T-helper 22 cell (primary cell): ENCODE data around the gene DLK2.
"Not testable (repeated sequence)": the region's sequence is repeated elsewhere in the genome, so short reads cannot be mapped to it uniquely, and the experiment has no call there.

Experiments used
- DNase-seq: peaks from one replicate; pipeline ENCODE4 v3.0.0-alpha.2; 2020; ENCODE audit warnings: low read depth

The DLK2 gene, protein sequence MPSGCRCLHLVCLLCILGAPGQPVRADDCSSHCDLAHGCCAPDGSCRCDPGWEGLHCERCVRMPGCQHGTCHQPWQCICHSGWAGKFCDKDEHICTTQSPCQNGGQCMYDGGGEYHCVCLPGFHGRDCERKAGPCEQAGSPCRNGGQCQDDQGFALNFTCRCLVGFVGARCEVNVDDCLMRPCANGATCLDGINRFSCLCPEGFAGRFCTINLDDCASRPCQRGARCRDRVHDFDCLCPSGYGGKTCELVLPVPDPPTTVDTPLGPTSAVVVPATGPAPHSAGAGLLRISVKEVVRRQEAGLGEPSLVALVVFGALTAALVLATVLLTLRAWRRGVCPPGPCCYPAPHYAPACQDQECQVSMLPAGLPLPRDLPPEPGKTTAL

DNA sequence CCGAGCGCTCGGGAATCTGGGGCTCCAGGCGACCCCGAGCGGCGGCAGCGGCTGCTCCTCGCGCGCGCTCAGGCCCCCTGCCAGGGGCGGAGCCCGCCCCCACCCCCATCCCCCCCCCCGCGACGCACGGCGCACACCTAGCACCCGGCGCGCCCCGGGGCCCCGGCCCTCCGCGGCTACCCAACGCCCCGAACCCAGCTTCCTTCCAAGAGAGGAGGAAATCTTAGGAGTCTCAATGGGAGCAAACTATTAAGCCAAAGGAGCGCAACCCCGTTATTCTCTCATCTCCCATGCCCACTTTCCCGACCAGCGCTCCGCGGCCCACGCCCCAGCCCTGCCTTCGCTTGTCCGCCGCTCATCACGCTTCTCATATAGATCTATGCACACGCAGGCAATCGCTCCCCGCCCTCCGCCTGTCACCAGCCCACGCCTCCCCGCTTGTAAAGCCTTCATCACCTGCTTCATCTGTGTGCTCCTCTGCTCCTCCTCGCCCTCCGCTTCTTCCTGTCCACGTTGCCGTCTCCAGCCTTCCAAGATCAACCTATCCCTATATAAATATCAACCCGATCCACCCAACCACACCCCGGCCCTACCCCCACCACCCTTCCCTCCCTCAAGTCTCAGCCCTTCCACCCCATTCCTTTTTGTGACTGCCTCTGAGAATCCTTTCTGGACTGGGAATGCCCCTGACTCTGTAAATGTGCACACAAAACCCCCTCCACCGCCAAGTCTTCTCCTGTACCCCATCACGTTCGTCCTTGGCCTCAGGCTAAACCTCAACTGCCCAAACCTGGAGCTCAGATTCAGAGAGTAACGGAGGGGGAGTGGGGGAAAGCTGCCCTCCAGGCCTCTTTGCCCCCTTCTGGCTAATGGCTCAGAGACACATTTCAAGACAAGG is at the start of gene DLK2:
TSS of gene DLK2 (minus strand) at position 18 of the 898 bp plus-strand sequence. CDS start 723 bp downstream, outside the sequence.
- peak; percentile 27 for DNase-seq

DNA sequence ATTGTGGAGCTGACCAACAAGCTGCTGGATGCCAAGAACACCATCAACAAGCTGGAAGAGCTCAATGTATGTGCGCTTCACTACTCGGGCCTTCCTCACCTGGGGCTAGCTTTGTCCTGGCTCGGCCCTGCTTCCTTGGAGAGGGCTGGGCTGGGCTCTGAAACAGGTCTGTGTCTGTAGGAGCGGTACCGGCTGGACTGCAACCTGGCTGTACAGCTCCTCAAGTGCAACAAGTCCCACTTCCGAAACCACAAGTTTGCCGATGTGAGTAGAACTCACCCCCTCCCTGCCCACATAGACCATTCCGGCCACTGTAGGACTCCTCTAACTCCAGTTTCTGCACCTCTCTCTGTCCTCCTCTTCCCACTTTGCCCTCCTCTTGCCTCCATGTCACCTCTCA is 48.1 kb upstream of the DLK2 start:
- no peak for DNase-seq

DNA sequence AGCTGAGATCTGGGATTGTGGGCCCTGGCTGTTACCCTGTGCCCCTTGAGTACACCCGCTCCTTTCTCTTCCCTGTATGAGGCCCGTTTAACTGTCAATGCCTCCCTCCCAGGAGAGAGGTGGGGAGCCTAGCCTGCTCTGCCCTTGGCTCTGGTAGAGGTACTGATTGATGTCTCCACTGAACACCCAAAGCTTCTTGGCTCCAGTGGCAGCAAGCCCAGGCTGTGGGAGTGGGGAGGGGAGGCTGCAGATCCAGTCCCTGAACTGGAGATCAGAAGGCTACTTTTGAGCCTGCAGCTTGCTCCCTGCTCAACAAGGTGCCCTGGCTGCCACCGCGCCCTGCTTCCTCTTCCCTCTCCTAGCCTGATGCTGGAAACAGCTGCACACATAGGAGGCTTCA is 47.3 kb upstream of the DLK2 start:
- no peak for DNase-seq

DNA sequence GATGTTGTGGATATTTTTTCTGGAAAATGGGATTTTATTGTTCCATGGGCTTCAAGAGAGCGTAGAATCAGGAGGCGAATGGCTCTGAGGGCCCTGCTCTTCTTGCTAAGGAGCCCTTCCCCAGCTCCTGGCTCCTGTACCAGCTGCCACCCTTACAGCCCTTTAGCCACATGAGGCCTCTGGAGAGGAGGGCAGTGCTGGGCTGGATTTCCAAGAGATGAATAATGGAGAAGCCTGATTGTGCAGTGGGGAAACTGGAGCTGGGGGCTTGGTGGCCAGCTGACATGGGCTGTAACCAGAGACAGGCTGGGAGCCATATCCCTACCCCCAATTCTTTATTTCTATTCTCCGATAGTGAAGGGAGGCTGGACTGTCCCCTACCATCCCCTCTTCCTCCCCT is 45.6 kb upstream of the DLK2 start:
- DNase-seq = no peak

DNA sequence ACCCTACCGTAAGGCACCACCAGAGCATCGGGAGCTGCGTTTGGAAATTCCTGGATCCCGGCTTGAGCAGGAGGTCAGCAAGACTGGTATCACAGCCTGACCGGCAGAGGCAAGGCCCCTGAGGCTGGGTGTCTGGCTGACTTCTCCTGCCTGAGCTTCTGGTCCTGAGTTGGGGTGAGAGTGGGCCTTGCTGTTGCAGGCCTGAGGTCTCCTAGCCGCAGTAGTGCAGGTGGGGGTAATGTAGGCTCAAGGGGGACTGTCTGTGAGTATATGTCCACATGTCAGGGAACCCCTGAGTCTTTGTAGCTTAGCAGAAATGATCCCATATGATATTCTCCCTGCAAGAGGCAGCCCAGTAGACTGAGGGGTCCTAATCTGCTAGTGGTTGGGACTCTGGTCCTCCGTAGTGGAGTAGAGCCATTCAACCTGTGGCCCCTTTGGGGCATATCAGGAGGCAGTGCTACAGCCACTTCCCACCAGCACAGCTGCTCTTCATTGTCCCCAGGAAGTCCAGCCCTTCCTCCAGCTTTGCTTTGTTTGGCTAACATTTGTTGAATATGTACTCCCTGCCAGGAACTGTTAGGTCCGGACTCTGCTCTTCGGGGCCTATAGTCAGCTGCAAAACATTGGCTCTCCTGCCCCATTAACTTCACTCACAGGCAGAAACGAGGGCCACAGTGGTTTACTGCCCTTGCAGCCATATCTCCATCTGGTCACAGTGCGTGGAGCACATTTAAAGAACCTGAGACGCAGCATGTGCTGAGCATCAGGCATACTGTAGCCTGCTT is 43.9 kb upstream of the DLK2 start:
- no peak for DNase-seq

DNA sequence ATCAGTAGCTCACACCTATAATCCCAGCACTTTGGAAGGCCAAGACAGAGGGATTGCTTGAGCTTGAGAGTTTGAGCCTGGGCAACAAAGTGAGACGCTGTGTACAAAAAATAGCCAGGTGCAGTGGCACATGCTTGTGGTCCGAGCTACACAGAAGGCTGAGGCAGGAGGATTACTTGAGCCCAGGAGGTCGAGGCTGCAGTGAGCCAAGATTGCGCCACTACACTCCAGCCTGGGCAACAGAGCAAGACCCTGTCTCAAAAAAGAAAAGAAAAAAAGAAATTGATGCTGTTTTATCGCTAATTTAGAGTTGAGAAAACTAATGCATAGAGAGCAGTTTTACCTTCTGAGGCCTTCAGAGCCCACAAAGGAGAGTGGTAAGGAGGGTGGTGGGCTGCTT is 42.9 kb upstream of the DLK2 start:
- not testable (repeated sequence) for DNase-seq

DNA sequence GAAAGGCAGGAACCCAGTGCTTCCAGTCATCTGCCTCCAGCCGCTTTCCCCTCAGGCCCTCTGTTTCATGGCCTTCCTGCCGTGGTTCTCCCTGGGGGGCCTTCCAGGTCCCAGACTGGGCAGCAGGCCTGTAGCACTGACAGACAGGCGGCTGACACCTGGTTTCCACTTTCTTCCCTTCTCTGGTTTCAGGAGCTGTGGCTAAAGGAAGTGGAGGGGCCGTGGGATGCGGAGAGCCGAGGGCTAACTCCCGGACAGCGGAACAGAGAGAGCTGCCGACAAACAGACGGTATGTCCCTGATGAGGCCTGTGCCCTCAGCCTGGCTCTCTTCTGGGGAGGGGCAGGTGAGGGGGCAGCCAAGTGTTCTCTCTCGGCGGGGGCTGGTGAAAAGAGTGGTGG is 42.3 kb upstream of the DLK2 start:
- no peak for DNase-seq

DNA sequence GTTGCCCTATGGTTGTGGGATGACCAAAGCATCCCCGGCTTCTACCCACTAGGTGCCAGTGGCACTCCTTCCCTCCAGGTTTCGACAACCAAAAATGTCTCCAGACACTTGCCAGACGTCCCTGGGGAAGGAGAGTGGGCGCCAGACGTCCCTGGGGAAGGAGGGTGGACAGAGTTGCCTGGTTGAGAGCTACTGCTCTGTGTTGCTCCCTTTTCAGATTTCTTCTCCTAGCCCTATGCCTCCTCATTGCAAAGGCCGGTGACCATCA is 41.7 kb upstream of the DLK2 start:
- DNase-seq = no peak

DNA sequence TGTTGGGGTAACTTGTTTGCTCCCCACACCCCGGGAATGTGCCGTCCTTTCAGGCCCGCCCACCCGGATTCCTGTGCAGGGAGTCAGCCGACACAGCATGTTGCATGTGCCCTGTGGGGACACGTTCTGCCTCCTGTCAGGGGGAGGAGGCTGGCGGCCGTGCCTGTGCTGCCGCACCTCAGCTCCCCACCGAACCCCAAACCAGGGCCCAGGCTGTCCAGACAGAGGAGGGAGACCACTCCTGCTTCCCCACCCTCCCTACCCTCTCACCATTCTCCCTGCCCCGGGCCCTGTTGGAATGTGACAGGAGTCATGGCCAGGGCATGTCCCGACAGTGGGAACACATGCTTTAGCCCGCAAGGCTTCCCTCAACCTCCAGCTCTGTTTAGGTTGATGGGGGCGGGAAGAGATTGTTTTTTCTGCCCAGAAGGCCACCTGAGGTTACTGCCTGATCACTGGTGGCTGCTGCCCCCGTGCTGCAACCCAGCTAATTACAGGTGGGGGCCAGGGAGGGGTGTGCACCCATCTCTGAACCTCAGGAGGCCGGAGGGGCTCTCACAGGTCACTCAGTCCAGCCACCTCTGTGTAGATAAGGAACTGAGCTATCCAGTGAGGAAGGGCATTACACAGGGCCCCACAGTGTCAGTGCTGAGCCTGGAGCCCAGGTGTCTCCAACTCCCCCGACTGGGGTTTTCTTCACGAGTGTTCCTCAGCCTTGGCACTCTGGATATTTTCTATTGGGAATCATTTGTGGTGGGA is 41.2 kb upstream of the DLK2 start:
- DNase-seq = no peak

DNA sequence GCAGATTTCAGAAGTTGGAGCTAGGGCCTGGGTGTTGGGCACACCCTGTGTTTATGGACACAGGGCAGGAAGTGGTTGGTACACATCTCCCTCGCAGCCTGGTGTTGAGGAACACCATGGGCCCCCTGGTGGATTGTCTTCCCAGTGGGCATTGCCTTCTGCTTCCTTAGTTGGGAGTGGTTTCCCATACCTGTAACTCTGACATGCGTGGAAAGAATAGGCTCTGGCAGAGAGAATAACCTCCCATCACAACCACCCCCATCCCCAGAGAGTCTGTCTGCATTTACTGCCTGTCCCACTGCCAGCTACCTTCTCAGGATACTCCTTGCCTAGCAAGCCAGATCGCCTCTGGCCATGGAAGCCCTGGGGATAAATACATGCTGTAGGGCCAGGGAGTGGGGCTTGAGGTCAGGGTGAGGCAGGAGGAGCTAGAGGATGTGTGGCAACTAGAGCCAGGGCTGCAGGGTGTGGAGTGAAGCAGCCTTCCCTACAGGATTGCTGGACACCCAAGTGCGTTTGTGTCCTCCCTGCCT is 40.1 kb upstream of the DLK2 start:
- no peak for DNase-seq

DNA sequence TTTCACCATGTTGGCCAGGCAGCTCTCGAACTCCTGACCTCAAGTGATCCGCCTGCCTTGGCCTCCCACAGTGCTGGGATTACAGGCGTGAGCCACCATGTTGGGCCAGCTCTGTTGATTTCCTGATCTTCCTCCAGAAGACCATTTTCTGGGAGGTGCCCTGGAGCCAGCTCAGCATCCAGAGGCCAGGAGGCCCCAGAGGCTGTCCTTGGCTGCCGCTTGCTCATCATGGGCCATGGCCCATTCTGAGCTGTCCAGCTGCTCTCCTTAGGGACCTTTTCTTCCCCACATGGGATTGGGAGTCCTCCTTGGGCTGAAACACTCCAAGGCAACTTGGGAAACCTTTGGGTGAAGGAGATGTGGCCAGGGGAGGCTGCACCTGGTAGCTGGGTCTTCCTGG is 39.4 kb upstream of the DLK2 start:
- DNase-seq = no peak

DNA sequence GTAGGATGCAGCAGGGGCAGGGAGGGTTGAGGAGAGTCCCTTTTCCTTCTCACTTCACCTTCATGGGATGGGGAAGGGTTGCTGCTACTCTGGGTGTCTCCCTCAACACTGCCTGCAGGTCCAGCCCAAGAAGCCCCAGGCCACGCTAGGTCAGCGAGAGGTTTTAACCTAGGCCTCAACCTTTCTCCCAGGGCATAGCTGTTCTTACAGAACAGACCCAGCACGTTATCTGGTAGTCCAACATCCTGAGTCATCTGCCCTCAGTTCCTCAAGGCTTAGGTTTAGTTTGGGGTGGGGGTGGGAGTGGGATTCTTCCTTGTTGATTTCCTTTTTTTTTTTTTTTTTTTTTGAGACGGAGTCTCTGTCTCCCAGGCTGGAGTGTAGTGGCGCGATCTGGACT is 39.0 kb upstream of the DLK2 start:
- no peak for DNase-seq

DNA sequence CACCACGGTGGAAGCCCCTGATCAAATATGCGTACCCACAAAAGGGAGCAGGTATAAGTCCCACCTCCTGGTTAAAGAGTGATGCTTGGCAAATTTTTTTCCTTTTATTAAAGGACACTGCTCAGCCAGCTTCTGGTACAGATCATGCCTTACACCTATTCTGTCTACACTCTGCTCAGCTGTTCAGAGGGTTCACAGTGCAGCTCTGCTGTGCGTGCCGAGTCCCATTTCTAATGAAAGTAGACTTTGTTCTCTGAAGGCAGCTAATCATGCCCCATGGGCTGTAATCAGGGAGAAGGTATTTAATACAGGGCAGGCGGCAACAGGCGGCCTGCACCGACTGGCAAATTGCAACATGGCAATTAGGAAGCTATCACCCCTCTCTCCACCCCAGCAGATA is 38.5 kb upstream of the DLK2 start:
- no peak for DNase-seq

DNA sequence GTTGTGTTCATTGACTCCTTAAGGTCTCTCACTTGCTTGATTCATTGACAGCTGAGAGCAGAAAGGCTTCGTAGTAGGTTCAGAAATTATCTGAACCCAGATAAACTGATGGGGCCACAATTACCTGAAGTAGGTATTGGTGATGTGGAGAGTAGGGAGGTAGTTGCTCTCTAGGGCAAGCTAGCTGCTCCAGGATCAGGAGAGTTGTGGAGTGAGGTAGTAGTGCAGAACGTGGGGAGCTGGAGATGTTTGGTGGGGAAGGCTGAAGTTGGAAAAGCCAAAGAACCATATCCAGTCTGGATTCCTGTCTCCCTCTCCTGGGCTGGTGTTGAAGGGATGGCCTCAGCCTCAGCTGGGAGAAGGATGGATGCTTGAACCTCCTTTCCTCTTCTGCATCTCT is 37.9 kb upstream of the DLK2 start:
- no peak for DNase-seq

DNA sequence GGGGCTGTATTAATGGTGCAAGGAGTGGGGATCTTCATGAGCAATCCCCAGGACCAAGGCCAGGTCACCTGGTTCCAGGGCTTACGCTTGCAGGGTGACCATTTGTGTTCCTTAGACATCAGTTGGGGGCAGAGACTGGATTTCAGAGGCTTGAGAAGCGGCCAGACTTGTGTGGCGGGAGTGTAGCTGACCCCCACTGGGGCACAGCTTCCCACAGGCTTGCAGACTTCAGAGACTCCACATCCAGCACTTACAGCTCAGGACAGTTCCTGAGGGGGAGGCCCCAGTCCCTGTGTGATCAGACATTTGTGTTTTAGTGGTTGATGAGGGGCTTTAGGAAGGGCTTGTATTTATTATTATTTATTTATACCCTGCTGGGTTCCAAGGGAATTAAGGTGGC is 37.3 kb upstream of the DLK2 start:
- DNase-seq = no peak

DNA sequence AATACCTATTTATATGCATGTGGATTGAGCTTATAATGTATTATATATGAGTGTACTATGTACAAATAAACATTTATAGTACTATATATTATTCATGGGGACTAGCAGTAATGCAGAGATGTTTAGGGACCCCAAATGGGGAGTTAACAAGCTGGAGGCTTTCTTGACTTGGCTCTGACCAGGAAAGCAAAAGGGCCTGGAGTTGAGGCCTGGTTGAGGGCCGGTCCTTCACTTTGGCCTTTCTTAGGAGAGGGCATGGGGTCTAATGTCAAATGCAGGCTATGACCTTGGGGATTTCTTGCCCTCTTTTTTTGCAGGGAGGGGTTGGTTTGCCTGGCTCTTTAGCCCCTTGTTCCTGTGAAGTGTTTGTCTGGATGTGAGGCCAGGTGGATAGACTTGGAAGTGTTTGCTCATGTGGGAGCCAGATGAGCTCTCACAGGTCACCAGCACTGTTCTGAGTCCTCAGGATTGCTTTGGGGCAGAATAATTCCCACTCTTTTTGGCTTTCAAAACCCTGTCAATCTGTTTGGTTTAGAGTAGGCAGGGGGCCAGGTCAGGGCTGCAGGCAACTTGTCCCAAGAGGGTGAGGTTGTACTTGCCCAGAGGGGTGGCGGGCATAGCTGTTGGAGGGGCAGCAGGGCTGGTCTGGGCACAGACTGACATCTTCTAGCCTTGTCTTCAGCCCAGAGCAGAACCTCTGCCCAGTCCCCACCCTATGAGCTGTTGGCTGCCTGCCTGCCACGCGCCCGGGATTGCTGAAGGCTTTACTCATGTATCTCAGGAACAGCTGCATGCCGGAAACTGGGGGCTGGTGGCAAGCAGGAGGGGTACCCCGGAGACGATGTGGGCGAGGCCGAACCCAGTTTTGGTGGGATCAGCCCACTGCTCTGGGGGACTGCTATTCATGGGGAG is 36.7 kb upstream of the DLK2 start:
- no peak for DNase-seq

DNA sequence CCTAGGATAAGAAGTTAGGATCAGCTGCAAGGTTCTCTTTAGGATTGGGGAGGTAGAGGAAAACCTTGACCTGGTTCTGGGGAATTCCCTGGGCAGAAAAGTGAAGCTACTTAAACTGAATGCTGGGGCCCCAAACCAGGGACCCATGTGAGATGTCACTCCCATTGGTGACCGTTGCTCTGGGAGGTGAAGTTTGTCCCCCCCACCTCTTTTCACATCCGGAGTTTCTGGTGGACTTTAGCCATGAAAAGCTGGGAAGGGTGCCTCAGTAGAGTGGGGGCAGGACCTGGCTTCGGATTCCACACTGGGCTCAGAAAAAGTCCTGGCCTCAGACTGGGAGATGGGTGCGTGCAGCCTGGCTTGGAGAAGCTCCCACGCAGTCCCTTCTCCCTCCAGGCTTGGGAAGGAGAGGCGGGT is 35.2 kb upstream of the DLK2 start:
- no peak for DNase-seq

DNA sequence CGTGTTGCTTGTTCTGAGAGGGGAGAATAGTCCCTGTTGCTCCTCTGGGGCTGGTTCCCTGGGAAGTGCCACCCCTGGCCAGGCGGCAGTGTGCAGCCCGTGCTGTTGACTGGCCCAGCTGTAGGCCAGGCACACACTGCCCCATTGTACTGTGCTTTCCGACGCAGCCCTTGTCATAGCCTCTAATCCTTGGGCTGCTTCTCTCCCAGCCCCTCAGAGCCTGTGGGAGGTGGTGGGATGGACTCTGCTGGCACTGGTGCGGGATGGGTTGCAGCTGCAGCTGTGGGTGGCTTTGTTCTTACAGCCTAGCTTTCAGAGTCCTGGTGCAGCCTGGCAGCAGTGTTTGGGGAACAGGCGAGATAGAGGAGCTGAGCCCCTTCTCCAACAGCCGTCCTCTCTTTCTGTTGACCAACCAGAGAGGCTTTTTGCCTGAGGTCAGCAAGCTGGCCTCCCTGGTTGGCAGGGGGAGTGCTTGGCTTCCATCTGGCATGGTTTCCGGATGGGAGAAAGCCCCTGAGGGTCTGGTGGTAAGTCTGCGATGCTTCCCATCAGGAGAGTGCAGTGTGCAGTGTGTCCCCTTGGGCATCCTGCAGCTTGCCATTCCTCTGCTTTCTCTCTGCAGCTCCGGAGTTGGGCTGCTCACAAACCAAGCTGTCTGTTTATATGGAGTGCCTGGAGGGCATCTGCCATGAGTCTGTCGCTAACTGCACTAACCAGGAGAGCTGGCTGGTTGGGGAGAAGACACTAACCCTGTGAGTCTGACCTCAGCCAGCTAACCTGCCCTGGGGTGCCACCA is 34.1 kb upstream of the DLK2 start:
- DNase-seq = no peak

DNA sequence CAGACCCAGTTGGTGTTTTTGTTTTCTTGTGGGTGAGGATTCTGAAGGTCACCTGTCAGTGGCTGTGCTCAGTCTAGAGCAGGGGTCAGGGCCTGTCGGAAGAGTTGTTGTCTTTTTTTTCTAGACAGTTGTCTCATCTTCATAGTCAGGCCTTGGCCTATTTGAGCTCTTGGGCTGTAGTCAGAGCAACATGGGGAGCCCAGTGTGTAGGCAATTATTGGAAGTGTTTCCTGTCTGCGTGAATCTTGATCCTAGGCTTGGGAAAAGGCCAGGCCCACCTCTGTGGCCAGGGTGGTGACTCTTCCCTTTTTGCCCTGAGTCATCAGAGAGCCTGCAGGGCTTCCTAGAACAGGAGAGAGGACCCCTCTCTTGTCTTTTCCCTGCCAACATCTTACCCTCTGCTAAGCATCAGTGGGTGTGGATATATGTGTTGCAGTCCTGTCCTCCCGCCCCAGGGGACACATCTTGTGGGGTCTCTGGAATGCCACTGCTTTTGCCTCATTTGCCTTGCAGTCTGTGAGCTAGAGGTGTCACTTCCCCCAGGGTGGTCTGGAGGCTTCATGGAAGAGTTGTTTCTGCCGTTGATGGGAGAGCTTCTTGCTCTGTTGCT is 33.4 kb upstream of the DLK2 start:
- DNase-seq = no peak
